Esophagus muscularis mucosa (tissue), 4 donors: Measurements from ENCODE around the gene BICRAL. TPM values are rescaled to one million over a fixed set of nuclear protein-coding genes. Genes with fewer than 3 reads are reported as not detected.
"Not testable (repeated sequence)": the region's sequence is repeated elsewhere in the genome, so short reads cannot be mapped to it uniquely, and the experiment has no call there.

Source experiments
- DNase-seq: peaks from one replicate; pipeline ENCODE4 v3.0.0-alpha.2; 2017; ENCODE audit errors: extremely low spot score
- H3K27ac ChIP-seq, 4 donors: fragments of 200-600 bp; sonication (generic); replicated peaks in 1 of 4; 1 replicate in 3 of 4; 2 replicates in 1 of 4; pipeline ENCODE4 v1.5.1; 2016 to 2019; ENCODE audit warnings: mild to moderate bottlenecking in 1 of 4
- H3K27me3 ChIP-seq, 4 donors: fragments of 200-600 bp; sonication (generic); one replicate each; pipeline versions ENCODE4 v1.5.1 to v1.6.0; 2016 to 2019
- H3K36me3 ChIP-seq, 4 donors: fragments of 200-600 bp; sonication (generic); one replicate each; pipeline ENCODE4 v1.5.1; 2016 to 2019
- H3K4me1 ChIP-seq, 4 donors: fragments of 200-600 bp; sonication (generic); one replicate each; pipeline ENCODE4 v1.5.1; 2016 to 2019
- H3K4me3 ChIP-seq, 4 donors: fragments of 200-600 bp; sonication (generic); 1 replicate in 2 of 4; 2 replicates in 2 of 4; pipeline ENCODE4 v1.5.1; 2016 to 2019; ENCODE audit warnings: mild to moderate bottlenecking in 4 of 4, moderate library complexity in 1 of 4
- H3K9me3 ChIP-seq, 4 donors: fragments of 200-600 bp; sonication (generic); 1 replicate in 3 of 4; 2 replicates in 1 of 4; pipeline ENCODE4 v1.5.1; 2016 to 2019
- EP300 ChIP-seq: sonication (generic); formaldehyde crosslinking; IDR thresholded peaks from one replicate; pipeline ENCODE4 v1.6.1; 2017; ENCODE audit warnings: antibody characterized with exemption
- POLR2A ChIP-seq: fragments of 450-650 bp; IDR thresholded peaks from one replicate; pipeline ENCODE4 v1.6.1; 2017; ENCODE audit warnings: antibody characterized with exemption, moderate library complexity, mild to moderate bottlenecking, low read depth
- POLR2AphosphoS5 ChIP-seq, 2 donors: sonication (generic); formaldehyde crosslinking; IDR thresholded peaks; one replicate each; pipeline ENCODE4 v1.6.1; 2017; ENCODE audit warnings: antibody characterized with exemption in 2 of 2
- WGBS: methylation state at CpG from one replicate; pipeline ENCODE4 v1.1.5; 2018; 5-methylcytosine and 5-hydroxymethylcytosine counted together
- intact Hi-C: fragments of 100-400 bp; cut with DNase I; formaldehyde crosslinking; loops from one replicate; pipeline ENCODE4 v1.15.1; 2023
- total RNA-seq, 4 donors: library from RNA; depleted of rRNA; stranded (reverse); fragments of >200 nt; gene quantifications; one replicate each; pipeline versions ENCODE4 v1.1.0 to v1.2.1, GENCODE V29; 2016
- TF ChIP-seq, protein P1 (sequence below), 3 experiments: fragments of 200-600 bp in 2 of 3; fragments of 450-650 bp in 1 of 3; sonication (generic) in 2 of 3; IDR thresholded peaks; one replicate each; pipeline ENCODE4 v1.5.1; 2017 to 2019; ENCODE audit warnings: antibody characterized with exemption in 3 of 3, mild to moderate bottlenecking in 2 of 3, moderate library complexity in 1 of 3

The BICRAL gene
- total RNA-seq, 4 donors from 2014 or later = 18.2 to 27.9 (median 23.4) TPM

- DNase-seq = no peak
- no peak overlapping the region for H3K4me3 ChIP-seq
- no peaks in the 10 kb centered on the region for H3K36me3 ChIP-seq
- no peaks in the 10 kb centered on the region for H3K27me3 ChIP-seq
- WGBS = 95% methylated on average over 4 of the region's 4 CpGs
- TF ChIP-seq POLR2A = no peak
- no peak for TF ChIP-seq POLR2AphosphoS5 (IDR thresholded peaks at IDR 0.05)
- TF ChIP-seq, protein P1, sequence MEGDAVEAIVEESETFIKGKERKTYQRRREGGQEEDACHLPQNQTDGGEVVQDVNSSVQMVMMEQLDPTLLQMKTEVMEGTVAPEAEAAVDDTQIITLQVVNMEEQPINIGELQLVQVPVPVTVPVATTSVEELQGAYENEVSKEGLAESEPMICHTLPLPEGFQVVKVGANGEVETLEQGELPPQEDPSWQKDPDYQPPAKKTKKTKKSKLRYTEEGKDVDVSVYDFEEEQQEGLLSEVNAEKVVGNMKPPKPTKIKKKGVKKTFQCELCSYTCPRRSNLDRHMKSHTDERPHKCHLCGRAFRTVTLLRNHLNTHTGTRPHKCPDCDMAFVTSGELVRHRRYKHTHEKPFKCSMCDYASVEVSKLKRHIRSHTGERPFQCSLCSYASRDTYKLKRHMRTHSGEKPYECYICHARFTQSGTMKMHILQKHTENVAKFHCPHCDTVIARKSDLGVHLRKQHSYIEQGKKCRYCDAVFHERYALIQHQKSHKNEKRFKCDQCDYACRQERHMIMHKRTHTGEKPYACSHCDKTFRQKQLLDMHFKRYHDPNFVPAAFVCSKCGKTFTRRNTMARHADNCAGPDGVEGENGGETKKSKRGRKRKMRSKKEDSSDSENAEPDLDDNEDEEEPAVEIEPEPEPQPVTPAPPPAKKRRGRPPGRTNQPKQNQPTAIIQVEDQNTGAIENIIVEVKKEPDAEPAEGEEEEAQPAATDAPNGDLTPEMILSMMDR (IDR thresholded peaks at IDR 0.05) = no peak
- TF ChIP-seq EP300 = no peak
- no peak overlapping the region for H3K27ac ChIP-seq
- H3K9me3 ChIP-seq = no peaks in the 10 kb centered on the region
- intact Hi-C loops = no loop called here
- H3K4me1 ChIP-seq = peaks cover 19 to 34% (median 30%) of the 10 kb centered on the region in 4 donors
These were observed 14.3 kb downstream of the BICRAL start for GRCh38 chr6:42796171-42796570.

- H3K36me3 ChIP-seq, H3K27ac ChIP-seq, H3K9me3 ChIP-seq, H3K27me3 ChIP-seq, intact Hi-C loops, H3K4me3 ChIP-seq, DNase-seq: not testable (repeated sequence)
- WGBS = 95% methylated on average over 3 of the region's 3 CpGs
- H3K4me1 ChIP-seq = peaks cover 13 to 26% (median 22%) of the 10 kb centered on the region in 4 donors
These were observed 15.8 kb downstream of the BICRAL start for GRCh38 chr6:42797696-42798095.

- H3K36me3 ChIP-seq = peaks cover 0 to 4% (median 0%) of the 10 kb centered on the region in 4 donors
- no peaks in the 10 kb centered on the region for H3K27me3 ChIP-seq
- H3K4me3 ChIP-seq = no peak overlapping the region
- no peaks in the 10 kb centered on the region for H3K9me3 ChIP-seq
- DNase-seq = no peak
- intact Hi-C loops = no loop called here
- peaks cover 13 to 32% (median 26%) of the 10 kb centered on the region in 4 donors for H3K4me1 ChIP-seq
- no peak overlapping the region for H3K27ac ChIP-seq
- 95% methylated on average over 7 of the region's 7 CpGs for WGBS
- TF ChIP-seq EP300 = no peak
- TF ChIP-seq POLR2AphosphoS5 (IDR thresholded peaks at IDR 0.05) = no peak
- TF ChIP-seq POLR2A = no peak
- TF ChIP-seq, protein P1 (IDR thresholded peaks at IDR 0.05) = no peak
These were observed 23.5 kb downstream of the BICRAL start for GRCh38 chr6:42805297-42805861.

DNA sequence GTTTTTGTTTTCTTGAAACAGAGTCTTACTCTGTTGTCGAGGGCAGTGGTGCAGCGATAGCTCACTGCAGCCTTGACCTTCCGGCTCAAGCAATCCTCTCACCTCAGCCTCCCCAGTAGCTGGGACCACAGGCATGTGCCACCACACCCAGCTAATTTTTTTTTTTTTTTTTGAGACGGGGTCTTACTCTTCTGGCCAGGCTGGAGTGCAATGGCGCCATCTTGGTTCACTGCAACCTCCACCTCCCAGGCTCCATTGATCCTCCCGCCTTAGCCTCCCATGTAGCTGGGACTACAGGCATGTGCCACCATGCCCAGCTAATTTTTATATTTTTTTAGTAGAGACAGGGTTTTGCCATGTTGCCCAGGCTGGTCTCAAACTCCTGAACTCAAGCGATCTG lies 24.5 kb downstream of the BICRAL start:
- intact Hi-C loops, DNase-seq, H3K9me3 ChIP-seq, H3K36me3 ChIP-seq, H3K27me3 ChIP-seq, H3K4me3 ChIP-seq, H3K27ac ChIP-seq: not testable (repeated sequence)
- peaks cover 7 to 22% (median 17%) of the 10 kb centered on the region in 4 donors for H3K4me1 ChIP-seq
- over 99% methylated on average over 7 of the region's 7 CpGs for WGBS

DNA sequence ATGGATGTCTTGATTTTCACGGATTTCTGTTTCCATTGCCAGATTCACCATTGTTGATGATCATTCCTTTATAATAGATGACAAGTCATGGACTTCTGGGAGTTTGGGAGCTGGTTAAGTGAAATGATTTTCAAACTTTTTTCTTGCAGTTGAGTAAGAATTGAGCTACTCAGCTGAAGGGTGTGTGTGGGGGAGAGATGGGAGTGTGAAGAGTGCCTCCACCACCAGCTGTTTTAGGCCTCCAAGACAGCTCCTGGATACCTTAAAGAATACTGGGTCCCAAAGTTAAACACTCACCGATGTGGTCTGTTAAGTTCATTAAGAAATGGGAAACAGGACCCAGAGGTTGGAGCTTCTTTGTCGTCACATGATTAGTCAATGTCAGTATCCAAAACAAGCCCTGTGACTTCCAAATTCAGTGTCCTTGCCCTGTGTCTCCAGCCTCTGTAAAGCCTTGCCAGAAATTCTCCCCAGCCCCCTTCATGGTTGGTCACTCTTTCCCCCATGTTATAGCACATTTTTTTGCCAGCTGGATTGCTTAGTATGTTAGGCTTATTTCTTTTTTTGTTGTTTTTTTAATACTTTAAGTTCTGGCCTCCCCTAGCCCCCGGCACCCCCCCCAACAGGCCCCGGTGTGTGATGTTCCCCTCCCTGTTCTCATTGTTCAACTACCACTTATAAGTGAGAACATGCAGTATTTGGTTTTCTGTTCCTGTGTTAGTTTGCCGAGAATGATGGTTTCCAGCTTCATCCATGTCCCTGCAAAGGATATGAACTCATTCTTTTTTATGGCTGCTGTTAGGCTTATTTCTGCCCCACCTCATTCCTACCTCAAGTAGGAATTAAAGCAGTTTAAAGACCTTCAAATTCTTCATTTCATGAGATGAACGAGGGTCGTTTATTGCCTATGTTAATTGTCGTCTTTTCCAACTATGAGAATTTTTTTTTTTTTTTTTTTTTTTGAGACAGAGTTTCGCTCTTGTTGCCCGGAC lies 26.9 kb downstream of the BICRAL start:
- DNase-seq = no peak
- 64% methylated on average over 11 of the region's 11 CpGs for WGBS
- H3K4me3 ChIP-seq = no peak overlapping the region
- peak overlapping the region; percentile 25 to 52 (median 38) for H3K27ac ChIP-seq
- H3K4me1 ChIP-seq = peaks cover 7 to 21% (median 14%) of the 10 kb centered on the region in 4 donors
- no peaks in the 10 kb centered on the region for H3K27me3 ChIP-seq
- intact Hi-C loops = no loop called here
- no peaks in the 10 kb centered on the region for H3K9me3 ChIP-seq
- H3K36me3 ChIP-seq = peaks cover 0 to 7% (median 0%) of the 10 kb centered on the region in 4 donors
- TF ChIP-seq POLR2AphosphoS5 (IDR thresholded peaks at IDR 0.05) = no peak
- no peak for TF ChIP-seq POLR2A
- TF ChIP-seq EP300 = no peak
- TF ChIP-seq, protein P1 (IDR thresholded peaks at IDR 0.05) = no peak
